Colonic mucosa (tissue), 4 donors: ENCODE measurements around the gene FNDC3A. TPM values are rescaled to one million over a fixed set of nuclear protein-coding genes. Genes with fewer than 3 reads are reported as not detected.
"Not testable (repeated sequence)": the region's sequence is repeated elsewhere in the genome, so short reads cannot be mapped to it uniquely, and the experiment has no call there.

Source experiments
- DNase-seq: peaks from one replicate; pipeline ENCODE4 v3.0.0-alpha.2; 2020
- H3K27ac ChIP-seq: fragments of 200-600 bp; one replicate; pipeline ENCODE4 v1.8.0; 2021
- H3K27me3 ChIP-seq: fragments of 200-600 bp; one replicate; pipeline ENCODE4 v1.8.0; 2021
- H3K36me3 ChIP-seq: fragments of 200-600 bp; one replicate; pipeline ENCODE4 v1.8.0; 2021
- H3K4me1 ChIP-seq: fragments of 200-600 bp; one replicate; pipeline ENCODE4 v1.8.0; 2021; ENCODE audit warnings: mild to moderate bottlenecking
- H3K4me3 ChIP-seq: fragments of 200-600 bp; one replicate; pipeline ENCODE4 v1.8.0; 2021
- H3K9ac ChIP-seq, 2 donors: one replicate each; pipeline ENCODE4 v1.7.0; 2013; ENCODE audit warnings: control low read depth in 2 of 2, low read depth in 2 of 2, low read length in 2 of 2
- H3K9me3 ChIP-seq: fragments of 200-600 bp; one replicate; pipeline ENCODE4 v1.8.0; 2021
- CTCF ChIP-seq: fragments of 200-600 bp; IDR thresholded peaks from one replicate; pipeline ENCODE4 v1.8.0; 2022; ENCODE audit warnings: antibody characterized with exemption, mild to moderate bottlenecking
- intact Hi-C: fragments of 100-400 bp; cut with DNase I; formaldehyde crosslinking; loops from one replicate; pipeline ENCODE4 v1.14.1; 2022
- total RNA-seq, 2 donors: library from RNA; stranded (reverse); fragmentation: NEBNext Ultra II Directional in 1 of 2; extraction: Animal tissue kit (Norgen Biotek cat#: 25700) in 1 of 2; gene quantifications; one replicate each; pipeline ENCODE4 v1.2.1, GENCODE V29; 2021
- donor health status: healthy.
- donor health status: DM: no; HTN: no; CAD: no.
- donor health status: DM: no; HTN: no; CAD: no.

Gene FNDC3A
- total RNA-seq, 2 donors from 2014 or later, result 33.9 to 55.3 TPM

DNA sequence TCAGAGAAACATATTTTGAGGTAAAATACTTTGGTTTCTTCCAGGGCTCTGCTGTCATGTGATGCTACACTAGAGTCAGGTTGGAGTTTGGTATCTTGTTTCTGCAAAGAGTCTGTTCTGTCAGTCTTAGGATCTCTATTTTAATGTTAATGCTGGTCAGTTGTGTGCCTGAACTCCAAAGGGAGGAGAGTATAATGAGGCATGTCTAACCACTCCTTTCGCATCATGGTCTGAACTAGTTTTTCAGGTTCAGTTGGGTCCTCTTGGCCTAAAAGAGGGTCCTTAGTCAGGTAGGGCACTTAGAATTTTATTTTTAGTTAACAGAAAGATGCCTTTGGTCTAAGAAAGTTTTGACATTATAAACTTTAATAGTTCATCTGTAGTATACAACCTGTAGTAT lies 78.2 kb downstream of the FNDC3A start:
- H3K9ac ChIP-seq, result no peak overlapping the region
- no peak overlapping the region for H3K27ac ChIP-seq
- intact Hi-C loops, result no loop called here
- no peaks in the 10 kb centered on the region for H3K27me3 ChIP-seq
- H3K36me3 ChIP-seq, result no peaks in the 10 kb centered on the region
- no peak for TF ChIP-seq CTCF
- H3K4me1 ChIP-seq, result no peaks in the 10 kb centered on the region
- DNase-seq, result no peak
- H3K9me3 ChIP-seq, result no peaks in the 10 kb centered on the region
- no peak overlapping the region for H3K4me3 ChIP-seq

DNA sequence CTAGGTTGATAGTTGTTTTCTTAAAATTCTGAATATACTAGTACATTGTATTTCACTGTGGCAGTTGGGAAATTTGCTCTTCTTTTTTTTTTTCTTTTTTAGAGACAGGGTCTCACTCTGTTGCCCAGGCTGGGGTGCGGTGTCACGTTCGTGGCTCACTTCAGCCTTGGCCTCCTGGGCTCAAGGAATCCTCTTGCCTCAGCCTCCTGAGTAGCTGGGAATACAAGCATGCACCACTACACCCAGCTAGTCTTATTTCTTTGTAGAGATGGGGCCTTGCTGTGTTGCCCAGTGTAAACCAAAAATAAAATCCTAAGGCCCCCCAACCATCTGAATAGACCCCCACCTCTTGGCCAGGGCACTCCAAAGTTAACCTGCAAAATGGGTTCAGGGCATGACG lies 79.3 kb downstream of the FNDC3A start:
- intact Hi-C loops, result no loop called here
- Histone ChIP-seq H3K4me1 (no peaks in the 10 kb centered on the region), H3K27ac (no peak overlapping the region), H3K4me3 (no peak overlapping the region), H3K9me3 (no peaks in the 10 kb centered on the region), H3K36me3 (no peaks in the 10 kb centered on the region), H3K27me3 (no peaks in the 10 kb centered on the region), H3K9ac (no peak overlapping the region)
- DNase-seq, result no peak
- TF ChIP-seq CTCF, result no peak

GRCh38 chr13:49057176-49057575 lies 81.5 kb downstream of the FNDC3A start:
- no peak overlapping the region for H3K9ac ChIP-seq
- DNase-seq, result no peak
- H3K27ac ChIP-seq, result no peak overlapping the region
- intact Hi-C loops, result no loop called here
- H3K9me3 ChIP-seq, result no peaks in the 10 kb centered on the region
- no peak for TF ChIP-seq CTCF
- no peak overlapping the region for H3K4me3 ChIP-seq
- no peaks in the 10 kb centered on the region for H3K27me3 ChIP-seq
- H3K4me1 ChIP-seq, result no peaks in the 10 kb centered on the region
- H3K36me3 ChIP-seq, result no peaks in the 10 kb centered on the region

DNA sequence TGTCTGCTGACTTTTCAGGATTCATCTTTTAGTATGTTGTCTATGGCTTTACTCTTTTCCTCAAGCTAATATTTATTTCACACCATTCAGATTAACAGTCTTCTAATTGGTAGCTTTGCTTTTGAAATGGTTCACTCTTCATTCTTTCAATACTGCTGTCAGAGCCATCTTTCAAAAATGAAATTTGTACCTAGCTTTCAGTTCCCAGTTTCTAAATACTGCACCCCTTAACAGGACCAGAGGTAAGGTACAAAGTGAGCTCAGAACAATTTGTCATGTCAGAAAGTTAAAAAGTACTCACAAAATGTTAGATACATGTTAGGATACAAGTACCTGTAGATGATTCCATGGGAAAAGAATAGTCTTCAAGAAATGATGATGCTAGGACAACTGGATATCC lies 83.0 kb downstream of the FNDC3A start:
- Histone ChIP-seq H3K27me3 (no peaks in the 10 kb centered on the region), H3K9me3 (no peaks in the 10 kb centered on the region), H3K4me3 (no peak overlapping the region), H3K9ac (no peak overlapping the region), H3K4me1 (no peaks in the 10 kb centered on the region), H3K36me3 (no peaks in the 10 kb centered on the region), H3K27ac (no peak overlapping the region)
- no peak for TF ChIP-seq CTCF
- DNase-seq, result no peak
- intact Hi-C loops, result no loop called here

DNA sequence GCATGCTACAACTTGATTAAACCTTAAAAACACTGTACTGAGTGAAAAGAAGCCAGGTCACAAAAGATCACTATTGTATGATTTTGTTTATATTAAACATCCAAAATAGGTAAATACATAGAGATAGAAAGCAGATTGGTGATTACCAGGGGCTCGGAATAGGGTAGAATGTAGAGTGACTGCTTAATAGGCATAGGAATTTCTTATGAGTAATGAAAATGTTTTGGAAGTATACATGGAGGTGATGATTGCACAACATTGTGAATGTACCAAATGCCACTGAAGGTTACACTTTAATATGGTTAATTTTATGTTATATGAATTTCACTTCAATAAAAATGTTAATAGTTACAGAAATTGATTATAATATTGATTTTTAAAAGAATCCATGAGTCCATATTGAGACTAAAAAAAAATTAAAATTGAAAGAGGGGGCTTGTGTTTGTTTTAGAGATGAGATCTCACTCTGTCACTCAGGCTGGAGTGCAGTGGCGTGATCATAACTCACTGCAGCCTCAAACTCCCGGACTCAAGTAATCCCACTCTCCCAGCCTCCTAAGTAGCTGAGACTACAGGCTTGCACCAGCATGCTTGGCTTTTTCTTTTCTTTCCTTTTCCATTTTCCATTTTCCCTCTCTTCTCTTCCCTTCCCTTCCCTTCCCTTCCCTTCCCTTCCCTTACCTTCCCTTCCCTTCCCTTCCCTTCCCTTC lies 85.1 kb downstream of the FNDC3A start:
- no peaks in the 10 kb centered on the region for H3K9me3 ChIP-seq
- H3K4me1 ChIP-seq, result no peaks in the 10 kb centered on the region
- no peak for TF ChIP-seq CTCF
- no peak overlapping the region for H3K4me3 ChIP-seq
- H3K9ac ChIP-seq, result no peak overlapping the region
- no peak for DNase-seq
- intact Hi-C loops, result no loop called here
- no peaks in the 10 kb centered on the region for H3K27me3 ChIP-seq
- no peaks in the 10 kb centered on the region for H3K36me3 ChIP-seq
- H3K27ac ChIP-seq, result no peak overlapping the region

DNA sequence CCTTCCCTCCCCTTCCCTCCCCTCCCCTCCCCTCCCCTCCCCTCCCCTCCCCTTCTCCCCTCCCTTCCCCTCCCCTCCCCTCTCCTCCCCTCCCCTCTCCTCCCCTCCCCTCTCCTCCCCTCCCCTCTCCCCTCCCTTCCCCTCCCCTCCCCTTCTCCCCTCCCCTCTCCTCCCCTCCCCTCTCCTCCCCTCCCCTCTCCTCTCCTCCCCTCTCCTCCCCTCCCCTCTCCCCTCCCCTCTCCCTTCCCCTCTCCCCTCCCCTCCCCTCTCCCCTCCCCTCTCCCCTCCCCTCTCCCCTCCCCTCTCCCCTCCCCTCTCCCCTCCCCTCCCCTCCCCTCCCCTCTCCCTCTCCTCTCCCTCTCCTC lies 85.7 kb downstream of the FNDC3A start:
- H3K27ac ChIP-seq, intact Hi-C loops, H3K9me3 ChIP-seq, H3K4me3 ChIP-seq, DNase-seq, H3K36me3 ChIP-seq, H3K27me3 ChIP-seq, H3K9ac ChIP-seq, H3K4me1 ChIP-seq: not testable (repeated sequence)
